HG03159 (cell line): Measurements from ENCODE around the gene PCMT1.
"Not testable (repeated sequence)": the region's sequence is repeated elsewhere in the genome, so short reads cannot be mapped to it uniquely, and the experiment has no call there.

Experiments
- ATAC-seq: cut with Tn5 transposase; IDR thresholded peaks from one replicate; pipeline ENCODE4 v1.9.1; 2021; ENCODE audit warnings: mild to moderate bottlenecking, moderate library complexity; ENCODE audit not compliant: unreplicated experiment

Gene PCMT1

GRCh38 chr6:149749082-149749593 is 403 bp upstream of the PCMT1 start:
- peak; percentile 1 for ATAC-seq

- peak; percentile 34 for ATAC-seq
Measured at GRCh38 chr6:149750136-149750609, 632 bp downstream of the PCMT1 start.

GRCh38 chr6:149751239-149751638 is 1.7 kb downstream of the PCMT1 start:
- no peak for ATAC-seq

- not testable (repeated sequence) for ATAC-seq
Measured at GRCh38 chr6:149751920-149752319, 2.4 kb downstream of the PCMT1 start.

- ATAC-seq, result no peak
Measured at GRCh38 chr6:149752600-149753373, 3.2 kb downstream of the PCMT1 start.

- not testable (repeated sequence) for ATAC-seq
Measured at GRCh38 chr6:149753374-149753637, 3.8 kb downstream of the PCMT1 start.

GRCh38 chr6:149754548-149754947 is 5.0 kb downstream of the PCMT1 start:
- no peak for ATAC-seq

- no peak for ATAC-seq
Measured at GRCh38 chr6:149755300-149756260, 6.0 kb downstream of the PCMT1 start.

- ATAC-seq, result no peak
Measured at GRCh38 chr6:149756261-149756636, 6.7 kb downstream of the PCMT1 start.

GRCh38 chr6:149761438-149761837 is 11.9 kb downstream of the PCMT1 start:
- ATAC-seq, result peak; percentile 97

GRCh38 chr6:149763866-149764265 is 14.3 kb downstream of the PCMT1 start:
- no peak for ATAC-seq

GRCh38 chr6:149766156-149766769 is 16.7 kb downstream of the PCMT1 start:
- ATAC-seq, result no peak

GRCh38 chr6:149769676-149770075 is 20.1 kb downstream of the PCMT1 start:
- no peak for ATAC-seq

- ATAC-seq, result no peak
Measured at GRCh38 chr6:149771185-149771584, 21.6 kb downstream of the PCMT1 start.

GRCh38 chr6:149771925-149772324 is 22.4 kb downstream of the PCMT1 start:
- ATAC-seq, result no peak

- no peak for ATAC-seq
Measured at GRCh38 chr6:149777624-149778023, 28.1 kb downstream of the PCMT1 start.

GRCh38 chr6:149779644-149779963 is 30.1 kb downstream of the PCMT1 start:
- no peak for ATAC-seq

GRCh38 chr6:149781715-149782114 is 32.2 kb downstream of the PCMT1 start:
- ATAC-seq, result no peak

GRCh38 chr6:149782337-149782736 is 32.8 kb downstream of the PCMT1 start:
- no peak for ATAC-seq

GRCh38 chr6:149783551-149783950 is 34.0 kb downstream of the PCMT1 start:
- ATAC-seq, result no peak

GRCh38 chr6:149806127-149806526 is 56.6 kb downstream of the PCMT1 start:
- no peak for ATAC-seq
